Pulmonary artery endothelial cell (primary cell): ENCODE results near the gene TIMM23. TPM values are rescaled to one million over a fixed set of nuclear protein-coding genes. Genes with fewer than 3 reads are reported as not detected.
"Not testable (repeated sequence)": the region's sequence is repeated elsewhere in the genome, so short reads cannot be mapped to it uniquely, and the experiment has no call there.

Source experiments
- DNase-seq: peaks from one replicate; pipeline ENCODE4 v3.0.0-alpha.2; 2011; ENCODE audit warnings: low read depth, low spot score
- total RNA-seq: library from RNA; depleted of rRNA; stranded (reverse); fragments of >200 nt; gene quantifications from 2 replicates; pipeline ENCODE4 v1.2.3, GENCODE V29; 2014

Gene TIMM23
- total RNA-seq, 1 donor from 2014 or later, result 103 TPM

DNA sequence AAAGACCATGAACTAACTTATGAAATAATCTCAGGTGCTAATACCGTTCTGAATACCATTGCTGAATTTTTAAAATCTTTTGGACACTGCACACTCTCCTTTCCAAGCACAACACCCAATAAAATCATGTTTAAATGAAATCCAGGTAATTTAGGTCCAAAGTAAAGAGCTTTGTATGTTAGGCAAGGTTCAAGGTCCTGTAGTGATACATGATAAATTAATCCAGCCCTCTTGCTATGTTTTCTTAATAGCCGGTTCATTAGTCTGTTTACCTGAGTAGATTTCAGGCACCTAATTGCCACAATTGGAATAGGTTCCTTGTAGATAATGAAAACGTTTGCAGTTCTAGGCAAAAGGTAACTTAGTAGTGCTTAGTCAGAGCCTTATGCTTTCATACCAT is 13.3 kb downstream of the TIMM23 start:
- not testable (repeated sequence) for DNase-seq

DNA sequence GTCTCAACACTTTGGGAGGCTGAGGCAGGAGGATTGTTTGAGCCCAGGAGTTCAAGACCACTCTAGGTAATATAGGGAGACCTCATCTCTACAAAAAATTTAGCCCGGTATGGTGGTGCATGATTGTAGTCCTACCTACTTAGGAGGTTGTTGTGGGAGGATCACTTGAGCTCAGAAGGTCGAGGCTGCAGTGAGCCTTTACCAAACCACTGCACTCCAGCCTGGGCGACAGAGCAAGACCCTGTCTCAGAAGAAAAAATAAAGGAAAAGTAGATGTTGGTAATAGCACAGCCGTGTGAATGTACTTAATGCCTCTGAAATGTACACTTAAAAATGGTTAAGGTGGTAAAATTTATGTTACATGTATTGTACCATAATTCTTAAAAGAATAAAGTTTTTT is 25.3 kb downstream of the TIMM23 start:
- no peak for DNase-seq

DNA sequence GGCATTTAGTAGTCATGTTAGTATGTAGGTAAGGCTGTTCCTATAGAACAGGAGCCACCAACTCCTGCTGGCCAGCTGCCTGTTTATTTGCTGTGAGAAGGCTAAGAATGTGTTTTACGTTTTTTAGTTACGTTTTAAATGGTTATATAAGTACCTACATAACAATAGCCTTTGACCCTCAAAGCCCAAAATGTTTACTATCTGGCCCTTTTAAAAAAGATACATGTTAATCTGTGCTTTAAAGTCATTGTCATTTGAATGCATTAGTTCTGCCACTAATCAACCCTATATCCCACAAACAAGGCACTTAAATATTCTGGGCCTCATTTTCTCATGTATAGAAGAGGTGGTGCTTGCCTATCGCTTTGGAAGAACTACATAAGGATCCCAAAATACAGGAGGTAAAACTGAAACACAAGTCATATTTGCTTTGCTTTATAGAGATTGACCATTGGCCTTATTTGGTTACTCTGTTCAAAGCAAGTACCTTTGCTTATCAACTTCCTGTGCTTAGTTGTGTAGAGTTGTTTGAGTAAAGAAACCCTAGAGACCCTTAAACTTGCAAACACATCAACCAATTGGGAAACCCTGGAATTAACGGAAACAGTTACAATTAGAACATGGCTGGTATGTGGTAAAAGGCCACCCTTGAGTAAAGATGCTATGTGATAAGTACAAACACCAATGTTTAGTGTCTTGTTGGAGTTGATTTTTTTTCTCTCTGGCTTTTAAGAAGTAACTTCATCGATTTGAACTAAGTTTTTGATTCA is 25.9 kb downstream of the TIMM23 start:
- no peak for DNase-seq

DNA sequence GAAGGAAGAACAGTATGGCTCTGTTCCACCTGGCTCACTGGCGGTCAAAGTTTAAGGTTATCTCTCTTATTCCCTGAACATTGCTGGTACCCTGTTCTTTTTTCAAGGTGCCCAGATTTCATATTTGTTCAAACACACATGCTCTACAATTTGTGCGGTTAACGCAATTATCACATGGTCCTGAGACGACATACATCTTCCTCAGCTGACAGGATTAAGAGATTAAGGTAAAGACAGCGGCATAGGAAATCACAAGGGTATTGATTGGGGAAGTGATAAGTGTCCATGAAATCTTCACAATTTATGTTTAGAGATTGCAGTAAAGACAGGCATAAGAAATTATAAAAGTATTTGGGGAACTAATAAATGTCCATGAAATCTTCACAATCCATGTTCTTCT is 27.7 kb downstream of the TIMM23 start:
- not testable (repeated sequence) for DNase-seq

DNA sequence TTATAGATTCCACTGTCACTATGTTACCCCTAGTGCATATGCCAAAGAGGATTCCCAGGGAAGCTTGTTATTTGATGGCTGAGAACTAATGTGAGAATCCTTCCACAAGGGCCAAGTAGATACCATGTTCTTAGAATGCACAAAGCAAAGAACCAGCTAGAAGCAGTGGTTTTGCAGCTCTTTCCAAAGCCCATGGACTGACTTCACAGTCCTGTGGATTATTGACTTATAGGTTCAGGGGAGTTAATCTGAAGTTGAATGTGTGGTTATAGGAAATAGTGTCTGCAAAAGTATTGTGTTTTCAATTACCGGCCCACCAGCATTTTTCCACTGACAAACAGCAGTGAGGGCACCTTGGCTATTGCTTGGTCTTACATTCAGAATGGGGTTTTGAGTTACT is 28.2 kb downstream of the TIMM23 start:
- DNase-seq, result no peak

DNA sequence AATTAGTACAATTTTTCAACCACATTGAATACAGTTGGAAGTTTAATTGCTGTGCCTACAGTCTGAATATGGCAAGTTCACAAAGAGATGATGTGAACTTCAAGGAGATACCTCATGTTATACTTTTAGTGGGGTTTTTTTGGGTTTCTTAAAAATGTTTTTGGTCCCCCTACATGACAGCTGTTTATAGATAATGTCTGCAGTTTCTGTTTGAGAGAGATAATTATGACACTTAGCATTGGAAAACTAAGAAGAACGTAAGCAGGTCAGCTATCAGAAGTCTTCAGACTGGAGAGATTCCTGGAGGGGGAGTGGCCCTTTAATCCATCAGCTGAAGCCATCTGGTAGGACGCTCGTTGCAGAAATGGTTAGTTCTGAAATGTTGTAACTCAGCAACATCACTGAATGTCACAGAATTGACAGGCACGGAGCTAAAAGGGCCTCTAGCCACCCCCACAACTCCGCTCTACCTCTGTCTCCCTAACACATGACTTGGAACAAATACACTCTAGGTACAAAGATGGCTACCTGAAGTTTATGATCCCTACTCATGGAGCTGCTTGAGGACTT is 29.0 kb downstream of the TIMM23 start:
- DNase-seq, result no peak

DNA sequence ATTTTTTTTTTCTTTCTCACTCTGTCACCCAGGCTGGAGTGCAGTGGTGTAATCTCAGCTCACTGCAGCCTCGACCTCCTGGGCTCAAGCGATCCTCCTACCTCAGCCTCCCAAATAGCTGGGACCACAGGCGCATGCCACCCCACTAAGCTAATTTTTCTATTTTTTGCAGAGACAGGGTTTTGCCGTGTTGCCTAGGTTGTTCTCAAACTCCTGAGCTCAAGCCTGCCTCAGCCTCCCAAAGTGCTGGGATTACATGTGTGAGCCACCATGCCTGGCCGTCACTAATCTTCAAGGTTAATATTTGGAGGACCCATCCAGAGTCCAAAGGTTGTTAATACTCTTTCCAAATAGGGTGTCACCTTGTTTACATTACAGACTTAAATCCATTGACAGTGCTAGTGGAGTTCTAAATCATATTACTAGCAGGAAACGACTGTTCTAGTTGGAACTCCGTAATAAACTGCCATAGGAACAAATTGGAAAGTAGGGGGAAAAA is 29.9 kb downstream of the TIMM23 start:
- DNase-seq, result not testable (repeated sequence)

DNA sequence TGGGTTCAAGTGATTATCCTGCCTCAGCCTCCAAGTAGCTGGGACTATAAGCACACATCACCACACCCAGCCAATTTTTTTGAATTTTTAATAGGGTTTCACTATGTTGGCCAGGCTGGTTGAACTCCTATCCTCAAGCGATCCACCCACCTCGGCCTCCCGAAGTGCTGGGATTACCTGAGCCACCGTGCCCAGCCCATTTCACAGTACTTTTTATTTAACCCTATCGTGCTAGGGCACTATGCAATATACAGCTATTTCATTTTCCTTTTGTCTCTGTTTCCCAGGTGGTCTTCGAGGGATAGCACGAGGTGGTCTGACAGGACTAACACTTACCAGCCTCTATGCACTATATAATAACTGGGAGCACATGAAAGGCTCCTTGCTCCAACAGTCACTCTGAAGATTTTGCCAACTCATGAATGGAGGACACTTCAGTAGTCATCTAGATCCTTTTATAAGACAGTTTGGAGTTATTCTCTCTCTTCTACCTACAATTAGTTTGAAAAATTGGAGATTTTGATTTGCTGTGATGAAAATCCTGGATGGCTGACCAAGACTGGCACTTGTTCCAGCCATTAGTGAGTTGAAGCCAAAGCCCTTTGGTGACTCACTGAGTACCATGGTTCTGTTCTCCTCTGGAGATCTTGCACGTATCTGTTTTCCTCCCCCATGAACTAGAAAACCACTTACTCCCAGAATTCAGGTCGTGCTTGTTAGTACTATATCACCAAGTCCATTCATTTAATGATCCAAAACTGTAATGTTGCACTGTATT is 30.8 kb downstream of the TIMM23 start:
- no peak for DNase-seq

DNA sequence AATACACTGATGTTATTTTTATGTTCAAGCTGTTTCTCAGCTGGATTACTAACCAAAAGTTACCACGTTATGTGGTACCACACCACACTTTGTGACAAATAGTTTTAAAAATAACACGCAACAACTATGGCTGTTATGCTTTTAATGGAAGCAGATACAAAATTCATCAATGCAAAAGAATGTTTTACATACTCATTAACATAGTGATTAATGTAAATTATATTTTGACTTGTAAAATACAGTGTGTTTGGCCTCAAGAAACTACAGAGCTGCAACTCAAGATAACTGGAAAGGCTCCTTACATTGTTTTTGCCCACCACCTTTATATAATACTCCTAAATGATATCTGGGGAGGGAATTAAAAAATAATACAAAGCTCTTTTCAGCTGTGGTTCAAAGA is 32.7 kb downstream of the TIMM23 start:
- no peak for DNase-seq

DNA sequence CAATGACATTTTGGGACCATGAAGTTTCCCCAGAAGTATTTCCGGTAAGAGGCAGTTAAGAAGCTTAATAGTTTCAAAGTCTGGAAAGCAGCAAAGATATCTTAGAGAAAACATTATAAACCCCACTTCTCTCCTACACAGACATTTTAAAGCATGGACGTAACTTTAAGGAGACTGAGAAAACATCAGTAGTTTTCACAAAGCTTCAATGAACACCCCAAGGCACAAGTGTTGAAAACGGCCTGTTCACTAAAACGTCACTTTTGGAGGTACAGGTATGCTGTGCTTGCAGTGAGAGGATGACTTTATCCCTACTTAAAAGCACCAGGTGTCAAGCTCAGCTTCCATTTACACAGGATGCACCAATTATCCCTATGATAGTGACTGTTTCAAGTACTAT is 33.1 kb downstream of the TIMM23 start:
- DNase-seq, result no peak

DNA sequence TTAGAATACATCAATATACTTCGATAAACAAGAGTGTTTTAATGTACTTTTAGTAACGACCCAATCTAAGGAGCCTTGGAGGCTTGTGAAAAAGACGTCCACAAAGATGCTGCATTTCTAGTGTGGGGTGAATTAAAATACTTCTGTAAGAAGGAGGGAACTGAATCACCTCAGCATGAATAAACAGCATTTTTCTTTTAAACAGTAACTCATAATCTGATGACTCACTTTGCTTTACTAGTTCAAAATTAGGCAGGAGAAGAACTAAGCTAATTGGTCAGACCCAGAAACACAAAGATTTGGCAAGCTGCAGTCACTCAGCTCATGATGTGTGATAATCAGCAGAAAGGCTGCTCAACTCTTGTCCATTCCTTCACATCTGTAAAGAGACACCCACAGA is 33.9 kb downstream of the TIMM23 start:
- DNase-seq, result no peak

DNA sequence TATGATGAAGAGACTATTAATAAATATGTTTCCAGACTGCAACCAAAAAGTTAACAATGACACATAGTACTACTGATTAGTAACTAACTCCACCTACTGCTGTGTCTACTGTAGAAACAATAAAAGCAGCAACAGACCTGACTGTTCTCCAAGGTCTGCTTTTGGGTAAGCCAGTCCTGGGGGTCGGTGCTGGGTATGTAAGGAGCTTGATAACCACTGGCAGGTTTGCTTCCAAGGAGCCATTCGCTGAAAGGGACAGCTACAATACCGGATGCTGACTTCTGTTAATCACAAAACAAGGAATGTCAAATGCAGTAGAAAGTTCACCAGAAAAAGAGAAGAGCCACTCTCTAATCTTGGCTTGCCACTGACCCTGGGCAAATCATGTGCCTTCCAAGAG is 40.5 kb downstream of the TIMM23 start:
- no peak for DNase-seq

DNA sequence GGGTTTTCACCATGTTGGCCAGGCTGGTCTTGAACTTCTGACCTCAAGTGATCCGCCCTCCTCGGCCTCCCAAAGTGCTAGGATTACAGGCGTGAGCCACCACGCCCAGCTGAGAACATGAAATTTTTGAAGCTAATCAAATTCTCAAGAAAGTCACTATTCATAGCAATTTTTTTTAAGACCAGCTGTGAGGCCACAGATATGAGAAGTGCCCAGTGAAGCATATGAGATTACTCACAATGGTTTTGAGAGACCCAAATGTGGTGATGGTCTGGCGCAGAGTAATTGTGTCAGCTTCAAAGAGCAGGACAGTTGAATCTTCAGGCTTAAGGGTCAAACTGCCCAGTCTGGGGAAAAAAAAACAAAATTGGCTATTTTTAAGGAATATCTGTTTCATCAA is 41.9 kb downstream of the TIMM23 start:
- DNase-seq, result no peak

DNA sequence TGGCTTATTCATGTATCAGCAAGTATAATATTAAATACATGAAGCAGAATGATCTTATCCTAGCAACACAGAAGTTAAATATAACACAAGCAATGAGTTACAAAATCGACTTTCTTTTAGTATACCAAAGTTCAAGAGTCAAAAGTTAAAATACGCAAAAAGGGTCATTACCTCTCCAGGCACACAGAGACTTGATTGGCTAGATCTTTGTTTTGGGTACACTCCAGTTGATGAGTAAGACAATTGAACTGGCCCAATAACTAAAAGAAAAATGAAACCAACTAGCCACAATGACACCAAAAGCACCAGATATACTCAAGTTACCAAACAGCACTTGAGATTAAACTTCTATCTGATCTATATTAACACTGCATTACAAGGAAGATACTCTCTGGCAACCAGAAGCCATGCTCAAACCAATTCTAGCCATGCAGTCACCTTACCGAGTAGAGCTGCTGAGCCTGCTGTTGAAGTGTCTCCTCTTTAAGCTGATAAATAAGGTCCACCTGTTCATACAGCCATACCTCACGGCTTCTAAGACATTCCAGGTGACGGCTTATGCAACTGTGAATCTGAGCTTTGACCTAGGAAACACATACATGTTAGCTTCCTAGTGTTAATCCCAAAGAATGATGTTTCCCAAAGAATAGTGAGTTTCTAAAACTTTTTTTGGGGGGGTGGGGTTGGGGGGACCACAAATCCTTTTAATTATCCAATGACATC is 42.6 kb downstream of the TIMM23 start:
- DNase-seq, result no peak

DNA sequence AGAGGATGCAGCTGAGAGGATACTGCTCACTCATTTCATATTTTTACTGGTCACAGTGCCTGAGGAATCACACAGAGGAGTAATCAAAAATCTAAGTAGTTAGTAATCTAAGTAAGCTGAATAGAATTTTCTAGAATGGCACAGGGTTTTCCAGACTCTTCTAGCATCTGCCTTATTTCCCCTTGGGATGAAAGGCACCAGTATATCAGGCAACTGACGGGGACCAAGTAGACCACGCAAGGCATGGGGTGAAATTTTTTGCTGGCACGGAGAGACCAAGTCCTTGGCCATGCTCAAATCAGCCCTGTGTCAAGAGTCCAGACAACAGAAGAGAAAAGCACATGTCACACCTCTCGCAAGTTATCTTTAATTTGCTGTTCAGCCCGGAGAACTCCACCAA is 43.9 kb downstream of the TIMM23 start:
- DNase-seq, result no peak

DNA sequence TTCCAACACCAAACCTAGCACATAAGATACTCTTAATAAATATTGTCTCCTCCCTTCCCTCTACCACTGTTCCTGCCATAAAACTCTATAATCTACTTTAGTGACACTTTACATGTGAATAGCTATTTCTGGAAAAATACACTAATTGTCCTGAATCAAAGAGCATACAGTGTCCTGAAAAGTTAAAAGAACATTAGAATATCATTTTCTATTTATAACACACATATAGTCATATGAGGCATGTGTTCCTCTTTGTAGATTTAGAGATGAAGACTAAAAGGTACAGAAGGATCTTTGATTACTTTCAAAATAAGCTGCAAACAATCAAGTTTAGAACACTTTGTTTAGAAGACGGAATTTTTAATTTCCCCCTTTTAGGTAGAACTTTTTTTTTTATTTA is 44.5 kb downstream of the TIMM23 start:
- DNase-seq, result no peak

DNA sequence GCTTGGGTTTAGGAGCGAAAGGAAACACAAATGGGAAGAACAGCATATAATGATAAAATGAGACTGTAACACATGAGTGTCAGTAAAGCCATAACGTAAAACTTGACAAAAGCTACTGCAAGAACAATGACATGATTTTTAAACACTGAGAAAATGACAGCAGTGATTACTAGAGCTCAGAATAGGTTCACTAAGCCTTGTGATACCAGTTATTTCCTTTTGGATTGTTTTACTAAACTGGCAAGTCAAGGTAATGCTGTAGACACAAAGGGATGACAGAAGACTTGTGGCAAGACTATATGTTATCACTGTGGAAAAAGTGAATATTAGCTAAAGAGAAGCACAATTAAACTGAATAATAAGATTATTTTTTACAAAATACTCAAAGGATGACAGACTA is 45.4 kb downstream of the TIMM23 start:
- DNase-seq, result no peak

DNA sequence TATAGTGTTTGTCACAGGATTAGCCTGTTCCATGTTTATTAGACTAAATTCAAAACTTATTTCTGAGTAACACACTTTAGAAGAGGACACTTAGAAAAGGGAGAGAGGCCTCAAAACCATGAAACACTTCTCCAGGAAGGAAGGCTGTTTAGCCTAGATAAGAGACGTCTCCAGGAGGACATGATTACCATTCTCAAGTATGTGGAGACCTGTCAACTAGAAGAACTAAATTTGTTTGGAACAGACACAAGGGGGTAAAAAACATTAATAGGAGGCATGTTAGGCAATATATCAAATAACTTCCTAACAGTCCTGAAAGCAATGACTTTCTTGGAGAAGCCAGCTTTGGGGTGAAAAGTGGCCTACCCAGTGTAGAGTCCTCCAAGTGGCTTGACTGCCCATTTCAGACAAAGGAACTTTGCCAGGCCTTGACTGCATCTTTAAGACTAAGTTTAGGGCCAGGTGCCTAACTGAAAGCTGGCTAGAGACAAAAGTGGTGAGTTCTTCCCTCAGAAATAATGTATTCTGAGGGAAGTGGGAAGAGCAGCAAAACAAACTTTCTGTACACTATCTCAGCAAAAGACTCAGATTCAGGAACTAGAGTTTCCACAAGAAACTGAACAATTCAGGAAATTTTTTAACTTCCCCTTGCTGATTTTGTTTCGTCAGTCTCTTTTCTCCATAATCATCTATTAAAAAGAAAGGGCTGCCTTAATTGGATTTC is 46.3 kb downstream of the TIMM23 start:
- peak; percentile 79 for DNase-seq

DNA sequence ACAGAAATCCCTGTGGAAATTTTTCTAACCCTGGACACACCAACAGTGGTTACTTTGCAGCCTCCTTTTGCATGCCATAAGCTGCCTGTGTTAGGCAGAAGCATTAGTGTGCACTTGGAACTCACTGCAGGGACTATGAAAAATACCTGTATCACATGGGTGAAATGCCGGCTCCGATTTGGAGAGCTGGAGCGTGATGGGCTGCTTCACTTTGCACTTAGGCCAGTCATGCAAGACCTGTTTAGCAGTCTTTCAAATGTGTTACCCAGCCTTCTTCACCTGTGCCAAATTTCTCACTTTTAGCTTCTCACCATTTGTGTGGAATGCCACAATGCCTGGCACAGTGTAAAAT is 46.9 kb downstream of the TIMM23 start:
- no peak for DNase-seq

DNA sequence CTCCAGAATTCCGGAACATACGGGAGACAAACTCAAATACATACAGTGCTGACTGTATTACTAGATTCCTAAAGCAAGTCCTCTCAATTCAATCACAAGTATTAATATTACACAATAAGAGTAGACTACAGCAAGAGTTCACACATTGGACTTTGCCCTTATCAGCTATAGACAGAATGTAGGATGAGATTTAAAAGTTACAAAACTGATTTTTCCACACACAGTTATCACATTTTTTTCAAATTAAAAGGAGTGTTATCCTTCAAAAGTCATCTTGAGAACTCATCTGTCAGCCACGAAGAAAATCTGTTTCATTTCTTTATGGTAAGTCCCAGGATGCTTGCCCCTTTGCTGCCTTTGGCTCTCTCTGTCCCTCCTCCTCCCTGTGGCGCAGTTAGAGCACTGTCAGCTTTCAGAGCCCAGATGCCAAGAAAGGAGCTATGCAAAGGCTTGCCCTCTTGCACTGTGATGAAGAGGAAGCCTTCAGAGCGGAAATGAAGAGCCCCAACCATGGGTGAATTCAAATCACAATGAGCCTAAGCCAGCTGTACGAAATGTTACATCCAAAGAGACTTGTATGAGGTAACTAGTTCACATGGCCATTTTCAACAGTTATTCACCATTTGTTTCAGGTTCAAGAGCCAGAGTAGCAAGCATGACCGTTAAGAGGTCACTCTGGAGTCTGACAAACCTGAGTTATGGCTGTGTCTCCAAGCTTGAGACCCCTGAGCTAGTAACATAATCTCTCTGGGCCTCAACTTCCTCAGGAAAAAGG is 47.5 kb downstream of the TIMM23 start:
- DNase-seq, result peak; percentile 8

DNA sequence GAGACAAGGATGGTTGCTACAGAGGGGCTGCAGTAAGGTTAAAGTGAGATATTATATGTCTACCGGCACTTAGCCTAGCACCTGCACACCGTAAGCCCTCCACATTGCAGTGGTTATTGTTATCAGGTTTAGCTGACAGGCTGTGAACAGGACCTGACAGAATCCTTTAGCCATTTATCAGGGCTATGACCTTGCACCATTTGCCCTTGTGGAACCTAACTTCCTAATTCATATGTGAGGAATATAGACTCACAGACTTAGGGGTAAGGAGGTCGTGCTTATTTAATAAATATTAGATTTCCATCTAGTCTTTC is 48.0 kb downstream of the TIMM23 start:
- no peak for DNase-seq
